HepG2 (cell line): ENCODE data around the gene FOCAD. TPM values are rescaled to one million over a fixed set of nuclear protein-coding genes. Genes with fewer than 3 reads are reported as not detected.

ENCODE experiments used
- ATAC-seq: fragments of 200-7000 bp; cut with Tn5 transposase; 3 replicates; pipeline ENCODE4 v1.9.1; 2020; ENCODE audit warnings: mild to moderate bottlenecking, moderate library complexity
- BruUV-seq: library from RNA; stranded (reverse); fragments of 400-500 nt; replicated peaks from 2 replicates; lab custom pipeline; 2021; lab: Mats Ljungman, UMichigan
- CTCF ChIA-PET: fragments of 300-600 bp; formaldehyde crosslinking; extraction: SDS; loops from one replicate; lab custom pipeline; 2021; ENCODE audit warnings: low total read pairs, inconsistent platforms, low intra/inter-chr PET ratio; lab: Yijun Ruan, JAX
- POLR2A ChIA-PET: fragments of 350-600 bp; sonication (Branson Sonifier 250); formaldehyde crosslinking; loops from one replicate; lab custom pipeline; 2020; ENCODE audit warnings: antibody characterized with exemption, inconsistent platforms; lab: Yijun Ruan, JAX
- DNase-seq: peaks from one replicate; pipeline ENCODE4 v3.0.0-alpha.2; 2015; ENCODE audit warnings: low spot score
- FAIRE-seq: peaks from 3 replicates; lab custom pipeline; 2011; peaks lifted over from hg19 to GRCh38; lab: Jason Lieb, UNC
- H2AFZ ChIP-seq: one replicate; pipeline ENCODE4 v1.6.1; 2011; ENCODE audit warnings: low read length, inconsistent platforms
- H3K27ac ChIP-seq: fragments of 300-600 bp; 3 replicates; pipeline ENCODE4 v1.8.0; 2011; ENCODE audit warnings: mixed run types, mild to moderate bottlenecking, mixed read lengths, low read length, inconsistent platforms; ENCODE audit not compliant: insufficient read depth; ENCODE audit errors: extremely low read length
- H3K27me3 ChIP-seq, 2 experiments: fragments of 200-600 bp in 1 of 2; 2 replicates in 1 of 2; 3 replicates in 1 of 2; pipeline versions ENCODE4 v1.6.0 to v1.8.0; 2011; ENCODE audit warnings: low read length in 2 of 2, mild to moderate bottlenecking in 2 of 2, moderate library complexity in 2 of 2, inconsistent platforms in 1 of 2; ENCODE audit not compliant: insufficient read depth in 2 of 2, control insufficient read depth in 1 of 2
- H3K36me3 ChIP-seq, 2 experiments: fragments of 200-600 bp in 1 of 2; replicated peaks in 1 of 2; 2 replicates in 1 of 2; 3 replicates in 1 of 2; pipeline versions ENCODE4 v1.5.1 to v1.8.0; 2011; ENCODE audit warnings: low read length in 2 of 2, inconsistent platforms in 1 of 2; ENCODE audit not compliant: insufficient read depth in 2 of 2, control insufficient read depth in 1 of 2
- H3K4me1 ChIP-seq: 2 replicates; pipeline ENCODE4 v1.5.1; 2012; ENCODE audit warnings: low read length, inconsistent platforms; ENCODE audit not compliant: insufficient read depth
- H3K4me2 ChIP-seq: 2 replicates; pipeline ENCODE4 v1.6.0; 2011; ENCODE audit warnings: low read depth, low read length, inconsistent platforms
- H3K4me3 ChIP-seq, 3 experiments: fragments of 200-600 bp in 1 of 3; sonication (generic), shearing (Covaris generic) in 1 of 3; replicated peaks in 1 of 3; 2 replicates each; pipeline ENCODE4 v1.5.1; 2011 to 2016; ENCODE audit warnings: low read length in 3 of 3, inconsistent platforms in 2 of 3, low read depth in 2 of 3, mild to moderate bottlenecking in 2 of 3, control low read depth in 1 of 3, mixed read lengths in 1 of 3; ENCODE audit not compliant: insufficient read depth in 1 of 3
- H3K79me2 ChIP-seq: one replicate; pipeline ENCODE4 v1.6.1; 2011; ENCODE audit warnings: low read length, inconsistent platforms; ENCODE audit not compliant: insufficient read depth
- H3K9ac ChIP-seq: 2 replicates; pipeline ENCODE4 v1.6.0; 2011; ENCODE audit warnings: mild to moderate bottlenecking, low read depth, low read length, inconsistent platforms; ENCODE audit not compliant: insufficient read depth
- H3K9me3 ChIP-seq: 2 replicates; pipeline ENCODE4 v1.5.1; 2012; ENCODE audit warnings: mild to moderate bottlenecking, low read length
- H4K20me1 ChIP-seq: 2 replicates; pipeline ENCODE4 v1.6.0; 2011; ENCODE audit warnings: inconsistent platforms, mild to moderate bottlenecking, low read length, moderate library complexity; ENCODE audit not compliant: insufficient read depth
- HDAC6 ChIP-seq: fragments of 200-600 bp; sonication (generic); IDR thresholded peaks from 2 replicates; pipeline ENCODE4 v1.7.0; 2017; ENCODE audit warnings: mild to moderate bottlenecking, antibody characterized with exemption, low read length, low read depth
- KDM2A ChIP-seq: sonication (generic); formaldehyde crosslinking; IDR thresholded peaks from 2 replicates; pipeline ENCODE4 v1.4.0; 2020; ENCODE audit warnings: low read depth, missing genetic modification reagents, borderline replicate concordance
- MAFK ChIP-seq, 2 experiments: IDR thresholded peaks in 1 of 2; conservative IDR thresholded peaks in 1 of 2; 2 replicates each; pipeline ENCODE4 v1.6.1; 2011; ENCODE audit warnings: improper control_type of control experiment in 2 of 2, low read length in 2 of 2
- NFE2L2 ChIP-seq: fragments of 150-350 bp; IDR thresholded peaks from 2 replicates; pipeline ENCODE4 v1.6.1; 2014; ENCODE audit warnings: low read length
- SIX1 ChIP-seq: sonication (generic); formaldehyde crosslinking; IDR thresholded peaks from 2 replicates; pipeline ENCODE4 v1.4.0; 2020; ENCODE audit warnings: missing genetic modification reagents, borderline replicate concordance
- ZNF557 ChIP-seq: sonication (generic); formaldehyde crosslinking; IDR thresholded peaks from 2 replicates; pipeline ENCODE4 v1.4.0; 2020; ENCODE audit warnings: missing genetic modification reagents
- WGBS: methylation state at CpG from one replicate; pipeline ENCODE4 v1.1.6; 2017; ENCODE audit warnings: low lambda C conversion rate; 5-methylcytosine and 5-hydroxymethylcytosine counted together
- in situ Hi-C: cut with HindIII; loops from 2 replicates; pipeline ENCODE4 v1.10.0; 2017; ENCODE audit warnings: low pct_unique_long_range_greater_than_20kb; ENCODE audit not compliant: extremely low pct_ligation_motif_present
- intact Hi-C: fragments of 100-400 bp; cut with micrococcal nuclease; formaldehyde crosslinking; loops from one replicate; pipeline ENCODE4 v1.10.0; 2022; ENCODE audit not compliant: unreplicated experiment
- polyA plus RNA-seq, 8 experiments: library from polyadenylated mRNA; depleted of rRNA in 3 of 8; stranded (reverse) in 7 of 8; unstranded in 1 of 8; fragments of >200 nt; fragmentation: Illumina TruSeq in 4 of 8; extraction: Trizol in 4 of 8; gene quantifications; 2 replicates each; pipeline versions ENCODE4 v1.2.1 to v1.2.3, GENCODE V29; 2011 to 2016; ENCODE audit warnings: low read depth in 4 of 8, missing spikeins in 1 of 8, mixed read lengths in 1 of 8; ENCODE audit not compliant: insufficient read depth in 1 of 8
- total RNA-seq, 5 experiments: library from RNA; depleted of rRNA; stranded (reverse); fragments of >200 nt; fragmentation: Illumina TruSeq; extraction: Trizol; gene quantifications; 2 replicates each; pipeline ENCODE4 v1.2.3, GENCODE V29; 2016; ENCODE audit warnings: low read depth in 1 of 5

The FOCAD gene
- total and polyA plus RNA-seq, 2 of the 13 experiments (the other 11 are each of a cell fraction or from before 2014, with no cell fraction given) = 18.0 to 31.1 TPM

- Histone ChIP-seq H3K4me3 (no peak overlapping the region), H3K79me2 (no peaks in the 10 kb centered on the region), H3K9ac (no peak overlapping the region), H3K36me3 (no peaks in the 10 kb centered on the region), H3K4me2 (no peak overlapping the region), H2AFZ (no peak overlapping the region), H4K20me1 (no peaks in the 10 kb centered on the region), H3K27me3 (no peaks in the 10 kb centered on the region), H3K9me3 (no peaks in the 10 kb centered on the region), H3K27ac (no peak overlapping the region), H3K4me1 (no peaks in the 10 kb centered on the region)
- TF ChIP-seq SIX1 (no peak), ZNF557 (CRISPR knock-in tag) (no peak)
- no peak for ATAC-seq
- DNase-seq = no peak
- no peak for FAIRE-seq
- intact Hi-C loops (no loop called here), in situ Hi-C loops (no loop called here)
- WGBS = 91% methylated on average over 8 of the region's 8 CpGs
- ChIA-PET CTCF (no interaction called here), POLR2A (no interaction called here)
- BruUV-seq = no TSS peak
Observed at GRCh38 chr9:20808002-20808401, 123.9 kb downstream of the FOCAD start.

DNA sequence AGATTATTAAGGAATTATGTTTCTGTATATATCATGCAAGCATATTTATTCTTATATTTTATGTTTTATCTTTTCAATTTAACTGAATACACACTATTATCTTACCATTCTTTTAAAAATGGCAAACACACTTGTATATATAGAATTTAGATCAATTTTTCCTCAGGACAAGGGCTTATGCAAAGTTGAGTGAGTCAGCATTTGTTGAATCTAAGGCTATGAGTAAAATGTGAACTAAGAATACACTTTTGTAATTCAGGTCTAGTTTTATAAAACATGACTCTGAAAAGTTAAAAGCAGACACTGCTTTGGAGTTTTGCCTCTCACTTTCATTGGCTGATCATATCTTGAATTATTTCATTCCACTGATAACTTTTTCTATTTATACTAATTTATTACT lies 127.8 kb downstream of the FOCAD start:
- no peak overlapping the region for H2AFZ ChIP-seq
- H3K27me3 ChIP-seq = no peaks in the 10 kb centered on the region
- H4K20me1 ChIP-seq = no peaks in the 10 kb centered on the region
- H3K4me2 ChIP-seq = no peak overlapping the region
- no peak overlapping the region for H3K27ac ChIP-seq
- no peaks in the 10 kb centered on the region for H3K79me2 ChIP-seq
- no peaks in the 10 kb centered on the region for H3K9me3 ChIP-seq
- no peaks in the 10 kb centered on the region for H3K4me1 ChIP-seq
- ATAC-seq (no peak), FAIRE-seq (no peak), DNase-seq (no peak)
- no peak overlapping the region for H3K9ac ChIP-seq
- H3K36me3 ChIP-seq = no peaks in the 10 kb centered on the region
- no peak overlapping the region for H3K4me3 ChIP-seq
- ChIA-PET CTCF (no interaction called here), POLR2A (no interaction called here)
- in situ Hi-C loops = no loop called here
- intact Hi-C loops = no loop called here
- BruUV-seq = no TSS peak
- TF ChIP-seq MAFK (conservative IDR thresholded peaks at IDR 0.05 in 1 of 2, IDR thresholded peaks at IDR 0.05 in 1 of 2; ENCODE audit: low read length in 2 of 2) (peak in 1 of 2 experiments; percentile 23; a peak in 2 of 4 replicates), HDAC6 (no peak), NFE2L2 (peak; percentile 65), KDM2A (CRISPR knock-in tag) (no peak)
